COLO668 (cell line): ENCODE measurements around the gene ASCC2.

Experiments used
- DNase-seq: peaks from one replicate; lab custom pipeline; 2025; ENCODE audit not compliant: unreplicated experiment; lab: John Stamatoyannopoulos, UW

ASCC2 gene

DNA sequence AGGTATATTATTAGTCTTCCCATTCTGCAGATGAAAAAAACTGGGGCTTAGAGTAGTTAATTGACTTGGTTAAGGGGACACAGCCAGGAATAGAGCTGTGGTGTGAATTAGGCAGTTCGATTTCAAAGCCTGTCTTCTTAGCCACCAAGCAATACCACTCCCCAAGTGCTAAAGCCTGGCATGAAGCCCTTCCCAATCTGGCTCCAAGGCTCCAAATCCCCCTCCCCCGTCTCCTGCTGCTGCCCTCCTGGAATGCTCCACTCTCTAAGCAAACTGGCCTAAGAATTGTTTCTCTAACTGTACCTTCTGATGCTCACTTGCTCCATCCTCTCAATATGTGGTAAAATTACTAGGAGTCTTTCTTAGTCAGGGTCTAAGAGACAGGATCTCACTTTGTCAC lies 18.6 kb downstream of the ASCC2 start:
- no peak for DNase-seq

DNA sequence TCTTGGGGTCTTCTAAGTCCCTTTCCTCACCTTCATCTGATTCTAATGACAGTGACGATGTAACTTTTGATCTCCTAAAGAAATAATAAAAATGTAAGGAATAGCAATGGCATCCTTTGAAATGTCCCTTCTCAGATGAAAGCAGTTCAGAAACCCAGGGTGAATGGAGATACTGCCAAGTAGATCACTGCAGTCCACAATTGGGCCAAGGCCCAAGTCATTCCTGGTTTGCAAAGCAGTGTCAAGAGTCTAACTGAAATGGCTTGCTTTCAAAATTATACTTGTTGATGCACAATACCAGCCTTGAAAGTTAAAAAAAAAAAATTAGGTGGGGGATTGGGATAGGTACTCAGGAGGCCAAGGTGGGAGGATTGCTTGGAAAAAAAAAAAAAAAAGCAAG lies 20.4 kb downstream of the ASCC2 start:
- no peak for DNase-seq

GRCh38 chr22:29816980-29817379 lies 21.1 kb downstream of the ASCC2 start:
- DNase-seq, result no peak

- no peak for DNase-seq
Observed at GRCh38 chr22:29816539-29816938, 21.5 kb downstream of the ASCC2 start.

DNA sequence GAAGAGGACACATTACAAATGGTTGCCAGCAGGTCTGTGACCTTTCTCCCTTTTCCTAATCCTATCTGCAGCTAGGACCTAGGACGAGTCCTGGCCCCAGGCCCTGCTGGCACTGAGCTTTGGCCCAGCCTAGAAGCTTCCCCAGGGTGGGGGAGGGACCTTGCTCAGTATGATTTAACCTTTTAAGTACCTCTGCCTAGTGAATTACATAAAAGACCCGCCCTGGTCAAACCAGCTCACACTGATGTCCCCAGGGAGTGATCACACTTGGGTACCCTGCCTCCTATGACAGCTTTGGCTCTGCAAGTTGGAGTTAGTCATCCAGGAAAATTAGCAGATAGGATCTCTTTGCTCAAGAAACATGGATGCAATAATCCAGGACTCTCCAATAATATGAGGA lies 21.9 kb downstream of the ASCC2 start:
- no peak for DNase-seq

GRCh38 chr22:29815580-29815979 lies 22.5 kb downstream of the ASCC2 start:
- no peak for DNase-seq

GRCh38 chr22:29814003-29814402 lies 24.1 kb downstream of the ASCC2 start:
- peak; percentile 8 for DNase-seq

- no peak for DNase-seq
Observed at GRCh38 chr22:29813563-29813962, 24.5 kb downstream of the ASCC2 start.

DNA sequence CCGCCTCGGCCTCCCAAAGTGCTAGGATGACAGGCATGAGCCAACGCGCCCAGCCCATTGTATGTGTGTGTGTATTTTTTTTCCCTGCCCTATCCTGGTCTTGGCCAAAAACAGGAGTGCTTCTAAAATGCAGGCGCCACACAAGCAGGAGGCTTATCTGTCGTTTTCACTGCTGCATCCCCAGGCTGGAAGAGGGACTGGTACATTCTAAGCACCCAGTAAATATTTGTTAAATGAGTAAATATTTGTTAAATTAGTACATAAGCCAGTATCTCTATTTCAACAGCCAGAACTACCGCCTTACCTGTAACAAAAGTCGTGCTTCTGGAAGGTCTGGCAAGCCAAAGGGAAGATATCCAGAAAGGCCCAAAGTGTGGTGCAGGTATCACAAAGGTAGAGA lies 24.9 kb downstream of the ASCC2 start:
- DNase-seq, result no peak

GRCh38 chr22:29811377-29811776 lies 26.7 kb downstream of the ASCC2 start:
- DNase-seq, result no peak

DNA sequence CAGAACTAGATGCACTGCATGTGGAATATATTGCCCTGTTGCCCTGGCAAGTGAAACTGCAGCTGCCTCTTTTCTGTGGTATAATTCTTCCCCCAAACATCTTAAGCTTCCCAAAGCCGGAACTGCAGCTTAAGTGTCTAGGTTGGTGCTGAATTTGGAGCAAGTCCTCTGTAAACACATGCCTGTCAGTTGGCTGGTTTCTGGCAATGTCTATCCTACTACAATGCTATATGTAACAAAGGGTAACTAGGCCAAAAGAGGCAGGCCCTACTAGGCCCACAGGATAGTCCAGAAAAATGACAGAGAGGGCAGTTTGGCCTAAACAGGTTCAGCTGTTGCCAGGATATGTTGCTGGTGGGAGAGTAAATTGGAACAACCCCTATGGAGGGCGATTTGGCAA lies 27.9 kb downstream of the ASCC2 start:
- no peak for DNase-seq

DNA sequence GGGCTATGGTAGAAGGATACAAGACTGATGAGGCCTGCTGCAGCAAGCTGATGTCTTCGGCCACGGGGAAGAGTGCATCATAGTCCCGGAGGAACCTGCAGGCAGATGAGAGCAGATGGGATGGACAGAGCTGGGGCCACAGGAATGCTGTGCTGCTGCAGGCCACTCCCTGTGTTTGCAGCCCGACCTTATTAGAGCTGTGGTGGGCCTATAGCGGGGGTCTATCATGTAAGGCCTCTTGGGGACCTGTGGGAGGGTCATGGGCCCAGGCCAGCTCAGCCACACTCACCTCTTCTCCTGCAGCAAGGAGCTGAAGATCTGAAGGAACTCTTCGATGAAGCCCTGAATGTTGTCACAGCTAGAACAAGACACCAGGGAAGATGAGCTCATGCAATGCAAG lies 31.9 kb downstream of the ASCC2 start:
- DNase-seq, result no peak

DNA sequence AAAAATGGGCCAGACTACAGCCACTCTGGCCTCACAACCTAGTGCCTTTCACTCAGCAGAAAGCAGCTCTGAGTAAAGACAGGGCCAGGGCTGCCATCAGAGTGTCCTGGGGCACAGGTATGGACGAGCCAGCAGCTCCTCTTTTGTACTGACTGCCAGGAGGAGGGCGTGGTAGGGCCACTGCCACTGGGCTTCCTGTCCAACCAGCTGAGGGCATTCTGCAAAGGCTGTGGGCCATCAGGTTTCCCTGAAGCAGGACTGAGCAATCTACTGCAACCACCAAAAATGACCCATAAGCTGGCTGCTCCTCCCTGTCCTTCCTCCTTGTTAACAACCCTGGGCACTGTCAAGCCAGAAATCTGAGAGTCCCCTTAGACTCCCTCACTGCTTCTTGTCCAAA lies 33.1 kb downstream of the ASCC2 start:
- no peak for DNase-seq

GRCh38 chr22:29803190-29803589 lies 34.9 kb downstream of the ASCC2 start:
- no peak for DNase-seq

DNA sequence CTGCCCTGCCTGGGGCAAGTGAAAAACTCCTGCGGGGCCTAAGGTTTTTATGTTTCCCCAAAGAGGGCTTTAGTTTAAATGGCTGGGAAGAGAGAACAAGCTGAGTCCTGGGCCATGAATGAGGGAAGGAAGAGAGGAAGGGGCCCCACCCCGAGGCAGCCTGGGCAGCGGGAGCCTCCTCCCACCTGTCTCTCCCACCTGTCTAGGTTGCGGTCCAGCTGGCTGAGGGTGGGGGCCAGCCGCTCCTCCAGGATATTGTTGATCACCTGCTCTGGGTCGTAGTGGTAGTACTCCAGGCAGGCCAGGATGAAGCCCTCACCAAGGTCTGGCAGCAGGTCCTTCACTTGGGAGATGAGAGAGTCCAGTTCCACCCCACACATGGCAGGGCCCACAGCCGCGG lies 36.3 kb downstream of the ASCC2 start:
- DNase-seq, result peak; percentile 74

GRCh38 chr22:29801153-29801552 lies 36.9 kb downstream of the ASCC2 start:
- DNase-seq, result no peak

DNA sequence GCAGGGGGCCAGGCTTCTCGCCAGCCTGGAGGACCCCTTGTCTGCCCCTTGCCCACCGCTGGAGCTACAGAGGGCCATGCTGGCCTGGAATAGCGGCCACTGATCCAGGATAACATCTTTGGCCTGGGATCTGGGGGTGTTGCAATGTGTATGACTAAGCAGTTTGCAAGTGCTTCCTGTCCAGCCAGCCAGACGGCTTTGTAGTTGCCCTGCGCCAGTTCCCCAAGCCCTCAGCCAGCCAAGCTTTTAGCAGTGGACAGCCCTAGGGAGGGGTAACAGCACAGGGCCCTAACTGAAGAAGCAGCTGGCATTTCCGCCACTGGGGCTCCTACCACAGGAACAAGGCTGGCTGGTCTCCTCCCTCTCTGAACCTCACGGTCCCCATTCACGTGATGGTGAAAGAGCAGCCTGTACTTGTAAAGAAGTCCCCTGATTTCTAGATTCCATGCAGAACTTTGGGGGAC lies 38.8 kb downstream of the ASCC2 start:
- peak; percentile 66 for DNase-seq

- no peak for DNase-seq
Observed at GRCh38 chr22:29798801-29799200, 39.3 kb downstream of the ASCC2 start.

DNA sequence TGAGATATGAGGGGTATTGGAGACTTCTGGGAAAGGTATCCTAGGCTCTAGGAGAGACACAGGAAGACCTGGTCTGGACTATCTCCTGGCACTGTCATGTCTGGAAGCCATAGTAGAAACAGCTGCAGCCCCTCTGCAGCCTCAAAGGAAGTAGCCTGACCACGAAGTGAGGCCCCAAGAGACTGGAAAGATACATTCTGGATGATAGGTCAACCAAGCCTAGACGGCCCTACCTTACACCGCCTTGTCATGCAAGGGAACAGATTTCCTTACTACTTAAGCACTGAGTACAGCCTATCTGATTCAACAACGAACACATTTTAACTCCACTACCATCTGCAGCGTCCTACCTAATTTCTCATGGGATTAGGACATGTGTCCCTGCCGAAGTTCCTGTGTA lies 39.8 kb downstream of the ASCC2 start:
- DNase-seq, result no peak

DNA sequence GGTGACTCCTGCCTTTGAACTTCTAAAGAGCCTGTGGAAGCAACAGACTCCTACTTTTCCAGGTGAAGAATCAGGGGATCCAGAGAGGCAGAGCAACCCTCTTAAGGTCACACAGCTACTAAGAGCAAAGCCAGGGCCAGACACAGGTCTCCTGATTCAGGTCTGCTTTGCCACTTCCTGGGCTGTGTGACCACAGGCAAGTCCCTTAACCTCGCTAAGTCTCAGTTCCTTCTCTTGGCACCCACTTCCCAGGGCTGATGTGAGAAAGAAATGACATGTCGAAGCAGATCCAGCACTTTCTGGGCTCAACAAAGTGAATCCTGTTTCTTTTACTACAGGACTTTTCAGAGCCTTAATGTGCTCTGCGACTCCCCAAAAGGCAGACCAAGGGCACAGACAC lies 40.7 kb downstream of the ASCC2 start:
- no peak for DNase-seq

DNA sequence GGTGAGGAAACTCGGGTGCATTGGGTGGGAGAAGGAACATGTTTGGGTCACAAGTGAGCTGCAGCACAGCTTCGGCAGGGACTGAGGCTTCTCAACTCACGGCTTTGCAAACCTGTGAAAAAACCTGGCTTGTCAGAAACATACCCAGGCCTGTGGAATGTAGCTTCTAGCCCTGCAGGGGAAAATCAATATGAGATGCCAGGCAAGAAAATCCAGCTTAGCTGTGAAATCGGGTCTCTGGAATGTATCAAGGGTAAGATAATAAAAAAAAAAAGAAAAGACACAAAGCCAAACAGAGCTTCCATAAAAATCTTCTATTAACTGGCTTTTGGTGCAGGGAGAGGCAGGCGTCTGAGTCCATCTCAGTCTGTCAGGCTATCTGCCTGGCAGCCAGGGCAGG lies 42.4 kb downstream of the ASCC2 start:
- no peak for DNase-seq

- no peak for DNase-seq
Observed at GRCh38 chr22:29793396-29793795, 44.7 kb downstream of the ASCC2 start.

- DNase-seq, result no peak
Observed at GRCh38 chr22:29790061-29790460, 48.0 kb downstream of the ASCC2 start.
